ENCODE data around the gene ENTPD8. TPM values are rescaled to one million over a fixed set of nuclear protein-coding genes. Genes with fewer than 3 reads are reported as not detected.

The ENTPD8 gene
- total RNA-seq, 1 donor from 2014 or later = 0.07 TPM

- intact Hi-C loops (cut with micrococcal nuclease) = no loop called here
These were observed 7.2 kb downstream of the ENTPD8 start for GRCh38 chr9:137433916-137434431.

- intact Hi-C loops (cut with micrococcal nuclease) = no loop called here
These were observed 7.7 kb downstream of the ENTPD8 start for GRCh38 chr9:137433349-137433915.

- intact Hi-C loops (cut with micrococcal nuclease) = no loop called here
These were observed 8.3 kb downstream of the ENTPD8 start for GRCh38 chr9:137432687-137433348.

- intact Hi-C loops (cut with micrococcal nuclease) = no loop called here
These were observed 9.7 kb downstream of the ENTPD8 start for GRCh38 chr9:137431416-137431931.

- intact Hi-C loops (cut with micrococcal nuclease) = no loop called here
These were observed 10.3 kb downstream of the ENTPD8 start for GRCh38 chr9:137430723-137431415.

- intact Hi-C loops (cut with micrococcal nuclease) = no loop called here
These were observed 11.0 kb downstream of the ENTPD8 start for GRCh38 chr9:137429974-137430722.

GRCh38 chr9:137429546-137429890, 11.6 kb downstream of the ENTPD8 start:
- intact Hi-C loops (cut with micrococcal nuclease) = no loop called here

- intact Hi-C loops (cut with micrococcal nuclease) = no loop called here
These were observed 12.2 kb downstream of the ENTPD8 start for GRCh38 chr9:137428841-137429545.

GRCh38 chr9:137428311-137428630, 12.9 kb downstream of the ENTPD8 start:
- intact Hi-C loops (cut with micrococcal nuclease) = no loop called here

- intact Hi-C loops (cut with micrococcal nuclease) = no loop called here
These were observed 13.5 kb downstream of the ENTPD8 start for GRCh38 chr9:137427454-137428310.

- intact Hi-C loops (cut with micrococcal nuclease) = no loop called here
These were observed 15.0 kb downstream of the ENTPD8 start for GRCh38 chr9:137426018-137426681.

- intact Hi-C loops (cut with micrococcal nuclease) = loop anchor here (1.0 to 5.0 kb wide), 8 partner anchors 16 to 632 kb away; partner anchors contain the start of genes ARRDC1, MRPL41, NRARP and NSMF
These were observed 17.5 kb downstream of the ENTPD8 start for GRCh38 chr9:137423514-137424291.

- intact Hi-C loops (cut with micrococcal nuclease) = loop anchor here (1.0 to 5.0 kb wide), 8 partner anchors 16 to 632 kb away; partner anchors contain the start of genes ARRDC1, MRPL41, NRARP and NSMF
These were observed 18.3 kb downstream of the ENTPD8 start, which contains the start of the genes EXD3 and NOXA1 for GRCh38 chr9:137422604-137423513. TSS of gene EXD3 (minus strand) at chr9:137423162. CDS start at chr9:137395357, 27,805 bp downstream. TSS of gene NOXA1 (plus strand) at chr9:137423393. CDS start at chr9:137423530, 137 bp downstream.

- intact Hi-C loops (cut with micrococcal nuclease) = loop anchor here (5.0 kb wide), 1 partner anchor 105 kb away; no protein-coding TSS in a partner anchor
These were observed 19.1 kb downstream of the ENTPD8 start for GRCh38 chr9:137421838-137422603.

- intact Hi-C loops (cut with micrococcal nuclease) = no loop called here
These were observed 23.8 kb downstream of the ENTPD8 start for GRCh38 chr9:137417161-137418021.
